Right kidney (tissue), 1 donor: ENCODE measurements around the gene C2.
A peak's percentile ranks its signal among the peaks of the same experiment; 100 is the strongest.
"Not testable (repeated sequence)": the region's sequence is repeated elsewhere in the genome, so short reads cannot be mapped to it uniquely, and the experiment has no call there.

Experiments
- DNase-seq: peaks from one replicate; pipeline ENCODE4 v3.0.0-alpha.2; 2016

The C2 gene

DNA sequence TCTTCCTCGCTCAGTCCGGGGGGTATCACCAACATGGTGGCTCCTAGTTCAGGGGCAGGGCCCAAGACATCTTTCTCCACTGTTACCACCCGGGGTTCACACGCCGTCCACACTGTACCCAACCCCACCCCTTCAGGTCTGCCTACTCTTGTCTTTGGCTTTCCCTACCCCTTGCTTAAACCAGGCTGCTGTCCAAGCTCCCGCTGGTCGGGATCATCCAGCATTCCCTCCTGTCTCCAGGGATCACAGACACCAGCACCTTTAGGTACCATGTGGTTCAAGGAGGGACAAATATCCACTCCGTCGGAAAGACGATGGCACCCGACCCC lies 30.9 kb downstream of the C2 start:
- no peak for DNase-seq

DNA sequence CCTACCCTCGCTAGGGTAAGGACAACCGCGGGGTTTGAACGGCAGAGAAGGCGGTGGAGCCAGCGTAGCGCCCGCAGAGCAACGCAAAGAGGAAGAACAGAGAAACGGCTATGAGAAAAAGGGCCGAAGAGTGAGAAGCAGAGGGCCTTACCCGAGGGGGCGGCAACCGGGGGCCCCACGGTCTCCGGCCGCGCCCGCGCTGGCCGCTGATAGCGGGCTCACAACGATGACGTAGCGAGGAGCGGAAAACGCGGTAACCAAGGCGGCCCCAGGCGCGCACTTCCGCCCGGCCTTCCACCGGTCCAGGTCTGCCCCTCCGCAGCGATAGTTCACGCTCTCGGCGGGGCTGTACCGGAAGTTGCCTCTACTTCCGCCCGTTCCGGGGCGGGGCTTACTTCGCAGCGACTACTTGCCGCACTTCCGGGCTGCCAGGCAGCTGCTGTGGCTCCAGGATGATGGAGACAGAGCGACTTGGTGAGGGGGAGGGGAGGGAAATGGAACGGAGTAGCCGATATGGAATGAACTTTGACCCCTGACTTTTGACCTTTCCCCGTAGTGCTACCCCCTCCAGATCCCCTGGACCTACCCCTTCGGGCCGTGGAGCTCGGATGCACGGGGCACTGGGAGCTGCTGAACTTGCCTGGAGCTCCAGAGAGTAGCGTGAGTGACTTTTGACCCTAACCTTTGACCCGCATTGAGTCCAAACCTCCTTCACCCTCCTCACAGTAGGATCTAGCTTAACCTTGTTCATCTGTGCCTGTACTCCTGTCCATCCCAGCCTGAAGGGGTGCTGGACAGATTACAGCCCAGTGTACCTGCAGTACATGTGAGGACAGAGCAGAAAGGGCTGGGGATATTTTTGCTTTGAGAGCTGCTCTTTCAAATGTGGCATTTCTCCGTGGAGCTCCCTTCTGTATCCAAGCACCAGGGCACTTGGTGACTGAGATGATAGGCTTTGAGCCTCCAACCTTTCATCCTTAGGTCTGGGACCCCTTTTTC lies 31.5 kb downstream of the C2 start, which contains the start of the genes NELFE and SKIC2:
NELFE (minus strand) TSS at position 231 of the 999 bp plus-strand sequence. CDS start 525 bp downstream, outside the sequence.
SKIC2 (plus strand) TSS at position 435 of the 999 bp plus-strand sequence; CDS start at position 453, 18 bp downstream.
- DNase-seq = peak; percentile 91

DNA sequence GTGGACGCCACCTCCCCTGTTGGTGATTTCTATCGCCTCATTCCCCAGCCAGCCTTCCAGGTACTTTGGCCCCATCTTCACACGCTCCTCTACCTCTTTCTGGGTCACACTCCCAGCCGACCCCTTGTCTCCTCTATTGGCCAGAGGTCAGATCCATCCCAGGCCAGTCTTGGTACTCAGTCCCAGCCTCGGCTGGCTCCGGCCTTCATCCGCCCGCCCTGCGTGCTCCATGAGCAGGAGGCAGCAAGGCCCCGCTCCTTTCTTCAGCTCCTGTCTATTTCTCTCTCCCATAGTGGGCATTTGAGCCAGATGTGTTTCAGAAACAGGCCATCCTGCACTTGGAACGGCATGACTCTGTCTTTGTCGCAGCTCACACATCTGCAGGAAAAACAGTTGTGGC lies 34.1 kb downstream of the C2 start:
- DNase-seq = no peak

DNA sequence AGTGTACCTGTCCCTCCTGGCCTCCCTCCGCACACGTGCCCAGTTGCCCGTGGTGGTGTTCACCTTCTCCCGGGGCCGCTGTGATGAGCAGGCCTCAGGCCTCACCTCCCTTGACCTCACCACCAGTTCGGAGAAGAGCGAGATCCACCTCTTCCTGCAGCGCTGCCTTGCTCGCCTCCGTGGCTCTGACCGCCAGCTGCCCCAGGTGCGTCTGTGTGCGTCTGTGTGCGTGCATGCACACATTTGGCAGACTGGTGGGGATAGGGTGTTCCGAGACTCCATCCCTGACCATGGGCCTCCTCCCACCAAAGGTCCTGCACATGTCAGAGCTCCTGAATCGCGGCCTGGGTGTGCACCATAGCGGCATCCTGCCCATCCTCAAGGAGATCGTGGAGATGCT lies 36.4 kb downstream of the C2 start:
- no peak for DNase-seq

DNA sequence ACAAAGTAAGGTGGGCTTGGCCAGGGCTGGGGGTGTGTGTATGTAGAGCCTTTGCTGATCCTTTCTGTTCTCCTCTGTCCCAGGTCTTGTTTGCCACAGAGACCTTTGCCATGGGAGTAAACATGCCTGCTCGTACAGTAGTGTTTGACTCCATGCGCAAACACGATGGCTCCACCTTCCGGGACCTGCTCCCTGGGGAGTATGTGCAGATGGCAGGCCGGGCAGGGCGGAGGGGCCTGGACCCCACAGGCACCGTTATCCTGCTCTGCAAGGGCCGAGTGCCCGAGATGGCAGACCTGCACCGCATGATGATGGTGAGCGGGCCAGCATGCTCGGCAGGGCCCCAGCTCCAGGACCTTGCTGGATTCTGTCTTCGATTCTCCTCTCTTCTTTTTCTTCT lies 38.2 kb downstream of the C2 start:
- DNase-seq = no peak

DNA sequence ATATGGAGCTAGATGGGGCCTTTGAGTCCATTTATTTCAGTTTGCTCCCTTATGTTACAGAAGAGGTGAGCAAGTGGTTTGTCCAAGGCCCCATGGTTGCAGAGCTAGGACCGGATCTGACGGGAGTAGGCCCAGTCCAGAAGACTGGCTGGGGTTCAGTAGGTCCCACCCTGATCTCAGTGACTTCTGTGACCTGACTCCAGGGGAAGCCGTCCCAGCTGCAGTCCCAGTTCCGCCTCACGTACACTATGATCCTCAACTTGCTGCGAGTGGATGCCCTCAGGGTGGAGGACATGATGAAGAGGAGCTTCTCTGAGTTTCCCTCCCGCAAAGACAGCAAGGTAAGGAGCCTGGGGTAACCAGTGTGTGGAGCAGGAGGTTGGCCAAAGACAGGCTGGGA lies 39.0 kb downstream of the C2 start:
- no peak for DNase-seq

DNA sequence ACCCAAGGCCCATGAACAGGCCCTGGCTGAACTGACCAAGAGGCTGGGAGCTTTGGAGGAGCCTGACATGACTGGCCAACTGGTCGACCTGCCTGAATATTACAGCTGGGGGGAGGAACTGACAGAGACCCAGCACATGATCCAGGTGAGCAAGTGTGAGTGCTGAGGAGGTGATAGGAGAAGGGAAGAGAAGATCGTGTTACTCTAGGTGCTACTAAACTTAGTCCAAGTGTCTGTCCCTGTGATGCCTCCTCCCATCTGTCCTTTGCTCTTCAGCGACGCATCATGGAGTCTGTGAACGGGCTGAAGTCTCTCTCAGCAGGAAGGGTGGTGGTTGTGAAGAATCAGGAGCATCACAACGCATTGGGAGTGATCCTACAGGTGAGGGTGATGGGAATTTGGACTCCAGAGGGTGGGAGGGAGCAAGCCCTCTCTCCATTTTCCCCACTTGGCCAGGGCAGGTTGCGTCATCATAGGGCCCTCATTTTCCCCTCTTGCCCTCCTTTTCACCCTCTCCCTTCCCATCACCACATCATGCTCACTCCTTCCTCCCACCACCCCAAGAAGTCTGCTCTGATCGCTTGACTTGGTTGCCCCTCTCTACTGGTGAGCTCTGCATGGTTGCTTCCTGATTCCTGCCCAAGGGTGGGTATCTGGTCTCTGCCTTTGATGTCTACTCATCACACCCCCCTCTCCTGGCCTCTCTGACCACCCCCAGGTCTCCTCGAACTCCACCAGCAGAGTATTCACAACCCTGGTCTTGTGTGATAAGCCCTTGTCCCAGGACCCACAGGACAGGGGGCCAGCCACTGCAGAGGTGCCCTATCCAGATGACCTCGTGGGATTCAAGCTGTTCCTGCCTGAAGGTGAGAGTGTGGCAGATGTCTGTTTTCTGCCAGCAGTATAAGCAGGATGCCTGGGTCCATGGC lies 39.7 kb downstream of the C2 start:
- no peak for DNase-seq

DNA sequence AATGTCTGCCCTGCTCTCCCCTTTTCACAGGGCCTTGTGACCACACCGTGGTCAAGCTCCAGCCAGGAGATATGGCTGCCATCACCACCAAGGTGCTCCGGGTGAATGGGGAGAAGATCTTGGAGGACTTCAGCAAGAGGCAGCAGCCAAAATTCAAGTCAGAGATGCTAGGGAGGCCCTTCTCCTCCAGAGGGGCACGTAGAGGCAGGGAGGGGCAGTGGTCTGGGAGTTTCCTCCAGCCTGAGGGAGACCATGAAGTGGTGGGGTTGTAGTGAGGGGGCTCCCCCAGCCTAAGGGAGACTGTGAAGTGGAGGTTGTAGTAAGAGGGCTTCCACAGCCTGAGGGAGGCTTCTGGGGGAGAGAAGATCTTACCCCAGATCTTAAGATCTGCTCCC lies 40.4 kb downstream of the C2 start:
- no peak for DNase-seq

DNA sequence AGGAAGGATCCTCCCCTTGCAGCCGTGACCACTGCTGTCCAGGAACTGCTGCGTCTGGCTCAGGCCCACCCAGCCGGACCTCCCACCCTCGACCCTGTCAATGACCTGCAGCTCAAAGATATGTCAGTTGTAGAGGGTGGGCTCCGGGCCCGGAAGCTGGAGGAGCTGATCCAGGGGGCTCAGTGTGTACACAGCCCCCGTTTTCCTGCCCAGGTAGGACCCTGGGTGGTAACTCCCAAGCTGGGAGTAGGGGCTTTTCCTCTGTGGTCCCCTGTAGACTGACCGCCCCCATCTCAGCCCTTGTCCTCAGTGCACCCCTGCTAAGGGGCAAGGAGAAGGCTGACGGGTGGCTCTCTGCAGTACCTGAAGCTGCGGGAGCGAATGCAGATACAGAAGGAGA lies 40.8 kb downstream of the C2 start:
- DNase-seq = no peak

DNA sequence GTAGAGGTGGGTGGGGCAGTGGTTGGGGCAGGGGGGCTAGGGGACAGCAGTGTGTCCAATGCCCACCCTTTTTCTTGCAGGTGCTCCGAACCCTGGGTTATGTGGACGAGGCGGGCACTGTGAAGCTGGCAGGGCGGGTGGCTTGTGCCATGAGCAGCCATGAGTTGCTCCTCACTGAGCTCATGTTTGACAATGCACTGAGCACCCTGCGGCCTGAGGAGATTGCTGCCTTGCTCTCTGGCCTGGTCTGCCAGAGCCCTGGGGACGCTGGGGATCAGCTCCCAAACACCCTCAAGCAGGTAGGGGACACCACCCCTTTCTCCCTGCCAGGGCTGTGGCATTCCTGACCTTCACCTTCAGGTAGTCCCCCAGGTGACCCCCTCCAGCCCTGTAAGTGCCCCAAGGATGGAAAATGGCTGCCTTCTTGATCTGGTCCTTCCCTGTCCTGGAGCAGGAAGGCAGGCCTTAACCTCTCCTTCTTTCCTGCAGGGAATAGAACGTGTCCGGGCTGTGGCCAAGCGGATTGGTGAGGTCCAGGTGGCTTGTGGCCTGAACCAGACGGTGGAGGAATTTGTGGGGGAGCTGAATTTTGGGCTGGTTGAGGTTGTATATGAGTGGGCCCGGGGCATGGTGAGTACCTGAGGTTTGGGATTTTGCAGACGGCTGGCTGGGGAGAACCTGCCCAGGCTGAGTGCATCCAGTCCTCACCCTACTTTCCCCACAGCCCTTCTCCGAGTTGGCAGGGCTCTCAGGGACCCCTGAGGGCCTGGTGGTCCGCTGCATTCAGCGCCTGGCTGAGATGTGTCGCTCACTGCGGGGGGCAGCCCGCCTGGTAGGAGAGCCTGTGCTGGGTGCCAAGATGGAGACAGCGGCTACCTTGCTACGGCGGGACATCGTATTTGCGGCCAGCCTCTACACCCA lies 41.5 kb downstream of the C2 start:
- no peak for DNase-seq

DNA sequence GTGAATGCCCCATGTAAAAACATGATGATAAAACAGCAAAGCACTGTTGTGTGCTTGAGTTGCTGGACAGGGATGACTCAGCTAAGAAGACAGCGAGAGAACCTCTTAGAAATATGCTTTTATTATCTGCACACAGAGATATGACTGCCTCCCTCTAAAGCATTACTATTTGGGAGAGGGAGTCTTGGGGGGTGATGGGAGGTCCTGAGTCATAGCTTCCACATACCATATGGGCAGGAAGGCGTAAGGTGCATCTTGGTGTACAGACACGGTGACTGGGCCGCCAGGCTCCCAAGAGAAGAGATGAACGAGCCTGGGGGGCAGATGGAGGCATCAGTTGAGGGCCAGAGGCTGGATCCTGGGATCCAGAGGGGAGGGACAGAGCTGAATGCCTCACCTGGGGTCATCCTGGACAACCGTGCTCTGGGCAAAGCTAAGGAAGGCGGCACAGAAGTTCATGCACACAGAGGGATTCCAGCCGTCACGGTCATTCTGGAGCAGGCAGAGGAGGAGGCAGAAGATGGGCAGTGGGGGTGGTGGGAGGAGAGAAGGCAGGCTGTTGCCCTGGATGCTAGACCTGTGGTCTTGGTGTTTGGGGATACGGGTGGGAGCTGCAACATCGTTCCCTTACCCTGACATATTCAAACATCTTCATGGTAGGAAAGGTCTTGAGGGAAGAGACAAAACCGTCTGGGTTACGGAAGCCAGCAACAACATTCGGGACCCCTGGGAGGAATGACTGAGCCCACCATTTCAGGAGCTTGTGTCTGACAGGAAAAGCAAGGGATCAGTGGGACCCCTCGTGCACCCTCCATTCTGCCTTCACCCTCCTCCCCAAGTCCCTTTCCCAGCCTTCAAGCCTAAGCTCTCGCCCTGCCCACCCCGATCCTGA lies 42.4 kb downstream of the C2 start:
- DNase-seq = no peak

DNA sequence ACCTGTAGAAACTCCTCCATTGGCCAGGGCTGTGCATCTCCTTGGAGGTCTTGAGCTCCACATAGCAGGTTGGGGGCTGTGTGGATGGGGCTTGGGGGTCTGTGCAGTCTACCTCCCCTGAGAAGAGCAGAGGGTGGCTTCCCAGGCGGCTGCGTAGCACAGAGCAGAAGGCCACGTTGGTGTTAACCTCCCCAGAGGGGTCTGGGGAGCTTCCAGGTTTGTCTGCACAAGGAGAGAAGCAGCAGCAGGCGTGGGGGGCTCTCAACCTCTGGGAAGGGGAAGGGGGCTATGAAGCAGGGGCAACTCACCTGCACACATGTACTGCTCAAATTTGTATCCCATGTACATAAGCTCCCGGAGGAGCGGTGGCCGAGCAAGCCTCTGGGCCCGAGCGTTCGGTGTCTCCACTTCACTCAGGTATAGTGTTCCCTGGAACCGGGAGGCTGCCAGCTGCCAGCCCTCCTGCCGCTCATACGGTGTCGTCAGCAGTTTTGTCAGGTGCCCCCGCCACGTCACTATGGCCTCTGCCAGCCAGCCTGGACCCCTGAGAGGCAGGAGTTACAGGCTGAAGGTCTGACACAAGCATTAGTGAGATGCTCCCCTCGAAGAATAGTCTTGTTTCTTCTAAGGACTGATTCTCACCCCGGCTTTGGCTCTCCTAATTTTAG lies 43.2 kb downstream of the C2 start:
- no peak for DNase-seq

DNA sequence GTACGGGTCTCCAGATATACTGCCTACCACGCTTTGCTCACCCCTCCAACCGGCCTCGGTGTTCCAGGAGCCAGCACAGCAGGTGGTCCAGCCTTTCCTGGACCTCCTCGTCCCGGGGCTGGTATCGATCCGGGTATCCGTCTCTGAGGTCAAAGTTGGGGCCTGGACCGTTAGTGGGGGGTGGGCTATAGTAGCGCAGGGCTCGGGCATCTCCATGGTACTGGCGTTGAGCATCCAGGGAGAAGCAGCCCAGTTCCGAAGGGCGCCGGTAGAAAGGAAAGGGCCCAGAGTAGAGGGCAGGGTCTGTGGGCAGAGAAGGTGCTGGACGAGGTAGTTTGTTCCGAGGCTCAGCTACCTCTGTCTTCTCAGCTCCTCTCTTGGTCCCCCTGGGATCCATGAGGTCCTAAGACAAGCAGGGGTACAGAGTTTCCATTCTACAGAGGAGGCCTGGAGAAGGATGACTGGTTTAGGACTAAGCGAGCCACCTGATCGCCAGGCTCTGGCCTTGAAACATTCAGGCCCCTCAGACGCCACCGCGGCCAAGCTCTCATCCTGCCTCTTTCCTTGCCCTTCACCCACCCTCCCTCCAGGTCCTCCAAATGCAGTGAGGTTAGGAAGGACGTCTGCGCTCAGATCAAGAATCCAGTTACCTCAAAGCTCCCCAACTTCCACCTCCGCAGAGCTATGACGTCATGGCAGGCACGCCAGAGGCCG lies 43.9 kb downstream of the C2 start:
- DNase-seq = no peak

DNA sequence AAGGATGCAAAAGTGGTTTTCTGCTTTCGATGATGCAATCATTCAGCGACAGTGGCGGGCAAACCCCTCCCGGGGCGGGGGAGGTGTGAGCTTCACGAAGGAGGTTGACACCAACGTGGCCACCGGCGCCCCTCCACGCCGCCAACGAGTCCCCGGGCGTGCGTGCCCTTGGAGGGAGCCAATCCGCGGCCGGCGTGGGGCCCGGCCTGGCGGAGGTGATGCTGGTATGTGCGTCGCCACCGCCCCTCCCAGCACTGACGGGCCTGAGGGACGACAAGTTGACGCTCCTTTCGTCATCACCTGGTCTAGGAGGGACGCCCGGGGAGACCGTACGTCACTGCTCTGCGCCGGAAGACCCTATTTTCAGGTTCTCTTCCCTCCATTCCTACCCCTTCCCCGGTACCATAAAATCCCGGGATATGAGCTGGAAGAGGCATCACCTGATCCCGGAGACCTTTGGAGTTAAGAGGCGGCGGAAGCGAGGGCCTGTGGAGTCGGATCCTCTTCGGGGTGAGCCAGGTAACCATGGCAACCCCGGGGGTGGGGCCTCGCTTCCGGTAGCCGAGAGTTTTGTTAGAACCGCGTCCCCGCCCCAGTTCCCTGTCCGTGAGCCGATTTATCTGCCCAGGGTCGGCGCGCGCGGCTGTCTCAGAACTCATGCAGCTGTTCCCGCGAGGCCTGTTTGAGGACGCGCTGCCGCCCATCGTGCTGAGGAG lies 44.6 kb downstream of the C2 start, which contains the start of gene DXO:
DXO (minus strand) TSS at position 146 of the 716 bp plus-strand sequence. CDS start 463 bp downstream, outside the sequence.
- DNase-seq = peak; percentile 100

DNA sequence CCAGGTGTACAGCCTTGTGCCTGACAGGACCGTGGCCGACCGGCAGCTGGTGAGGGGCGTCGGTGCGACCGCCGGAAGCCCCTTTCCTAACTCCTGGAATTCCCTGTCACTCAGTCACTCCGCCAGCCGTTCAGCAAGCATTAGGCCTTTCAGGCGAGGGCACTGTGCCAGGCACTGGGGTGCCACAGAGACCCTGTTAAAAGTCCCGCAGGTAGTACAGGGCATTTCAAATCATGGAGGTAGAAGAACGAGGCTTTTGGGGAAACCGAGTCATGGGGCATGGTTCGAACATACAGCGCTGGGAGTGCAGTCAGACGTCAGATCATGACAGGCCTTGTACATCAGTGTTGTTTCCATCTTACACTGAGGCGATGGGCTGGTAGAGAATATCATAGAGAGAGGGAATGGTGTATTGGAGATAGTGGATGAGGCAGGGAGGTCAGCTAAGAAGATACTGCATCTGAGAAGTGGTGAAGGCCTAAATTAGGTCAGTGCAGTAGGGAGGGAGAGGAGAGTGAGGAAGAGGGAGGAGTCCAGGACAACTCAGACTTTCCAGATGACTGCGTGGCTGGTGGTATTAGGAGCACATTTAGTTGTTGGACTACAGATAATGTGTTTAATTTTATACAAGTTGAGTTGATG lies 45.3 kb downstream of the C2 start:
- DNase-seq = no peak

DNA sequence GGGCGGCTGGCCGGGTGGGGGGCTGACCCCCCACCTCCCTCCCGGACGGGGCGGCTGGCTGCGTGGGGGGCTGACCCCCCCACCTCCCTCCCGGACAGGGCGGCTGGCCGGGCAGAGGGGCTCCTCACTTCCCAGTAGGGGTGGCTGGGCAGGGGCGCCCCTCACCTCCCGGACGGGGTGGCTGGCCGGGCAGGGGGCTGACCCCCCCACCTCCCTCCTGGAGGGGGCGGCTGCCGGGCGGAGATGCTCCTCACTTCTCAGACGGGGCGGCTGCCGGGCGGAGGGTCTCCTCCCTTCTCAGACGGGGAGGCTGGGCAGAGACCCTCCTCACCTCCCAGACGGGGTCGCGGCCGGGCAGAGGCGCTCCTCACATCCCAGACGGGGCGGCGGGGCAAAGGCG lies 48.5 kb downstream of the C2 start:
- not testable (repeated sequence) for DNase-seq

DNA sequence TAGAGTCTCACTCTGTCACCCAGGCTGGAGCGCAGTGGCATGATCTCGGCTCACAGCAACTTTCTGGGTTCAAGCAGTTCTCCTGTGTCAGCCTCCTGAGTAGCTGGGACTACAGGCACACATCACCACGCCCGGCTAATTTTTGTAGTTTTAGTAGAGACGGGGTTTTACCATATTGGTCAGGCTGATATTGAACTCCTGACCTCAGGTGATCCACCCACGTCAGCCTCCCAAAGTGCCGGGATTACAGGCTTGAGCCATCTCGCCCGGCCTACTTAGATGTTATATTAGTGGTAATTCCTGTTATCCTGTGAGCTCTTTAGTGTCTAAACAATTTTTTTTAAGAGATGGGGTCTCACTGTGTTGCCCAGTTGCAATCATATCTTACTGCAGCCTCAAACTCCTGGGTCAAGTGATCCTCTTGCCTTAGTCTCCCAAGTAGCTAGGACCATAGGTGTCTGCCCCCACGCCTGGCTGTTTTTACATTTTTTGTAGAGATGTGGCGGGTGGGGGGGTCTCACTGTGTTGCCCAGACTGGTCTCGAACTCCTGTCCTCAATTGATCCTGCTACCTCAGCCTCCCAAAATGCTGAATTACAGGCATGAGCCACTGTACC lies 50.4 kb downstream of the C2 start:
- DNase-seq = no peak

DNA sequence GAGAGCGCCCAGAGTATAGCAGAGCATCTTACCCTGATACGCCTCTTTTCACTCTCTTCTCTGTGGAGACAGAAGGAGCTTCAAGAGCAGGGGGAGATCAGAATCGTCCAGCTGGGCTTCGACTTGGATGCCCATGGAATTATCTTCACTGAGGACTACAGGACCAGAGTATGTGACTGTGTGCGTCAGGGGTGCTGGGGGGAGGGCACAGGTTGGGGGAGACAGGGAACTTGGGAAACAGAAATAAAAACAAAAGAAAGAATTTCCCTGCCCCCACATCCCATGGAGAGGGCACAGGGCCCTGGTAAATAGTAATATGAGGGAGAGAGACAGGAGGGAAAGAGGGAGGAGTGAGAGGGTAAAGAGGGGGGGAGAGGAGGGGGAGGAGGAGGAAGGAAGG lies 51.3 kb downstream of the C2 start:
- no peak for DNase-seq
